Right renal pelvis (tissue), 4 donors: Measurements from ENCODE around the gene MDGA2. TPM values are rescaled to one million over a fixed set of nuclear protein-coding genes. Genes with fewer than 3 reads are reported as not detected.
A peak's percentile ranks its signal among the peaks of the same experiment; 100 is the strongest.
"Not testable (repeated sequence)": the region's sequence is repeated elsewhere in the genome, so short reads cannot be mapped to it uniquely, and the experiment has no call there.

ENCODE experiments used
- DNase-seq, 4 donors: peaks; one replicate each; pipeline ENCODE4 v3.0.0-alpha.2; 2013; ENCODE audit warnings: low read depth in 4 of 4, low spot score in 3 of 4, missing footprints in 1 of 4
- polyA plus RNA-seq, 4 donors: library from polyadenylated mRNA; unstranded; fragments of 120-200 nt; gene quantifications; one replicate each; pipeline ENCODE4 v1.2.1, GENCODE V29; 2013; ENCODE audit not compliant: insufficient read length in 4 of 4

The MDGA2 gene
- polyA plus RNA-seq, 4 donors: 1.8 to 2.4 (median 2.1) TPM

- no peak for DNase-seq
Observed at GRCh38 chr14:47261350-47261749, 414.1 kb downstream of the MDGA2 start.

GRCh38 chr14:47259796-47260195 lies 415.6 kb downstream of the MDGA2 start:
- DNase-seq: no peak

- DNase-seq: no peak
Observed at GRCh38 chr14:47257013-47257412, 418.4 kb downstream of the MDGA2 start.

GRCh38 chr14:47252802-47253201 lies 422.6 kb downstream of the MDGA2 start:
- no peak for DNase-seq

GRCh38 chr14:47246367-47246766 lies 429.0 kb downstream of the MDGA2 start:
- no peak for DNase-seq

GRCh38 chr14:47242579-47242978 lies 432.8 kb downstream of the MDGA2 start:
- DNase-seq: not testable (repeated sequence)

- DNase-seq: no peak
Observed at GRCh38 chr14:47240748-47241437, 434.5 kb downstream of the MDGA2 start.

- no peak for DNase-seq
Observed at GRCh38 chr14:47235619-47236018, 439.8 kb downstream of the MDGA2 start.

GRCh38 chr14:47226877-47227520 lies 448.4 kb downstream of the MDGA2 start:
- peak; percentile 4 to 22 (median 8) for DNase-seq

- DNase-seq: no peak
Observed at GRCh38 chr14:47223656-47224055, 451.7 kb downstream of the MDGA2 start.

- DNase-seq: no peak
Observed at GRCh38 chr14:47220096-47220495, 455.3 kb downstream of the MDGA2 start.

GRCh38 chr14:47211263-47211662 lies 464.1 kb downstream of the MDGA2 start:
- DNase-seq: no peak

GRCh38 chr14:47210099-47210498 lies 465.3 kb downstream of the MDGA2 start:
- DNase-seq: no peak

GRCh38 chr14:47208434-47208833 lies 467.0 kb downstream of the MDGA2 start:
- DNase-seq: no peak

GRCh38 chr14:47207617-47208016 lies 467.8 kb downstream of the MDGA2 start:
- no peak for DNase-seq

- DNase-seq: no peak
Observed at GRCh38 chr14:47200740-47201139, 474.7 kb downstream of the MDGA2 start.

- DNase-seq: no peak
Observed at GRCh38 chr14:47195582-47195981, 479.8 kb downstream of the MDGA2 start.

GRCh38 chr14:47194055-47194454 lies 481.4 kb downstream of the MDGA2 start:
- DNase-seq: no peak

GRCh38 chr14:47192203-47192602 lies 483.2 kb downstream of the MDGA2 start:
- not testable (repeated sequence) for DNase-seq

- no peak for DNase-seq
Observed at GRCh38 chr14:47191700-47192099, 483.7 kb downstream of the MDGA2 start.

GRCh38 chr14:47189911-47190484 lies 485.4 kb downstream of the MDGA2 start:
- DNase-seq: no peak

- DNase-seq: no peak
Observed at GRCh38 chr14:47186486-47186885, 488.9 kb downstream of the MDGA2 start.
